Measurements from ENCODE around the gene EFNA1.

DNA sequence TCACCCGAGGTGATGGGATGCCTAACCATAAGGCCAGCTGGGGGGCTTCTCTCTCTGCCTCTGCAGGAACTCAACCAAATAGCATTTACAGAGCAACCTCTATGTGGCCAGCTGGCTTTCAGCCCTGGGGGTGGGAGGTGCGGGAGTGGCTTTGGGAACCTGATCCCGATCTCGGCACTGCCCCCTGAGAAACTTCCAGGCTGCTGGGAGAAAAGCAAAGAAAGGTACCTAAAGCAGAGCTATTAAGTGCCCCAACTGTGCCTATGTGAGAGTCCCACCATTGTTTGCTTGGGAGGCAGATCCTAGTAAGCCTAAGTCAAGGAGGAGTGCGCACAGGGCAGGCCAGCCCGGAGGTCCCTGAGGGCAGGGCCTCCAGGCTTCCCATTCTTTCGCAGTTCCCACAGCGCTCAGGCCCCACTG, 38.4 kb downstream of the EFNA1 start:
- TF ChIP-seq, protein P1, sequence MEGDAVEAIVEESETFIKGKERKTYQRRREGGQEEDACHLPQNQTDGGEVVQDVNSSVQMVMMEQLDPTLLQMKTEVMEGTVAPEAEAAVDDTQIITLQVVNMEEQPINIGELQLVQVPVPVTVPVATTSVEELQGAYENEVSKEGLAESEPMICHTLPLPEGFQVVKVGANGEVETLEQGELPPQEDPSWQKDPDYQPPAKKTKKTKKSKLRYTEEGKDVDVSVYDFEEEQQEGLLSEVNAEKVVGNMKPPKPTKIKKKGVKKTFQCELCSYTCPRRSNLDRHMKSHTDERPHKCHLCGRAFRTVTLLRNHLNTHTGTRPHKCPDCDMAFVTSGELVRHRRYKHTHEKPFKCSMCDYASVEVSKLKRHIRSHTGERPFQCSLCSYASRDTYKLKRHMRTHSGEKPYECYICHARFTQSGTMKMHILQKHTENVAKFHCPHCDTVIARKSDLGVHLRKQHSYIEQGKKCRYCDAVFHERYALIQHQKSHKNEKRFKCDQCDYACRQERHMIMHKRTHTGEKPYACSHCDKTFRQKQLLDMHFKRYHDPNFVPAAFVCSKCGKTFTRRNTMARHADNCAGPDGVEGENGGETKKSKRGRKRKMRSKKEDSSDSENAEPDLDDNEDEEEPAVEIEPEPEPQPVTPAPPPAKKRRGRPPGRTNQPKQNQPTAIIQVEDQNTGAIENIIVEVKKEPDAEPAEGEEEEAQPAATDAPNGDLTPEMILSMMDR (conservative IDR thresholded peaks at IDR 0.05; ENCODE audit: low read depth in 2 of 2) = no peak
- TF ChIP-seq, protein P2, sequence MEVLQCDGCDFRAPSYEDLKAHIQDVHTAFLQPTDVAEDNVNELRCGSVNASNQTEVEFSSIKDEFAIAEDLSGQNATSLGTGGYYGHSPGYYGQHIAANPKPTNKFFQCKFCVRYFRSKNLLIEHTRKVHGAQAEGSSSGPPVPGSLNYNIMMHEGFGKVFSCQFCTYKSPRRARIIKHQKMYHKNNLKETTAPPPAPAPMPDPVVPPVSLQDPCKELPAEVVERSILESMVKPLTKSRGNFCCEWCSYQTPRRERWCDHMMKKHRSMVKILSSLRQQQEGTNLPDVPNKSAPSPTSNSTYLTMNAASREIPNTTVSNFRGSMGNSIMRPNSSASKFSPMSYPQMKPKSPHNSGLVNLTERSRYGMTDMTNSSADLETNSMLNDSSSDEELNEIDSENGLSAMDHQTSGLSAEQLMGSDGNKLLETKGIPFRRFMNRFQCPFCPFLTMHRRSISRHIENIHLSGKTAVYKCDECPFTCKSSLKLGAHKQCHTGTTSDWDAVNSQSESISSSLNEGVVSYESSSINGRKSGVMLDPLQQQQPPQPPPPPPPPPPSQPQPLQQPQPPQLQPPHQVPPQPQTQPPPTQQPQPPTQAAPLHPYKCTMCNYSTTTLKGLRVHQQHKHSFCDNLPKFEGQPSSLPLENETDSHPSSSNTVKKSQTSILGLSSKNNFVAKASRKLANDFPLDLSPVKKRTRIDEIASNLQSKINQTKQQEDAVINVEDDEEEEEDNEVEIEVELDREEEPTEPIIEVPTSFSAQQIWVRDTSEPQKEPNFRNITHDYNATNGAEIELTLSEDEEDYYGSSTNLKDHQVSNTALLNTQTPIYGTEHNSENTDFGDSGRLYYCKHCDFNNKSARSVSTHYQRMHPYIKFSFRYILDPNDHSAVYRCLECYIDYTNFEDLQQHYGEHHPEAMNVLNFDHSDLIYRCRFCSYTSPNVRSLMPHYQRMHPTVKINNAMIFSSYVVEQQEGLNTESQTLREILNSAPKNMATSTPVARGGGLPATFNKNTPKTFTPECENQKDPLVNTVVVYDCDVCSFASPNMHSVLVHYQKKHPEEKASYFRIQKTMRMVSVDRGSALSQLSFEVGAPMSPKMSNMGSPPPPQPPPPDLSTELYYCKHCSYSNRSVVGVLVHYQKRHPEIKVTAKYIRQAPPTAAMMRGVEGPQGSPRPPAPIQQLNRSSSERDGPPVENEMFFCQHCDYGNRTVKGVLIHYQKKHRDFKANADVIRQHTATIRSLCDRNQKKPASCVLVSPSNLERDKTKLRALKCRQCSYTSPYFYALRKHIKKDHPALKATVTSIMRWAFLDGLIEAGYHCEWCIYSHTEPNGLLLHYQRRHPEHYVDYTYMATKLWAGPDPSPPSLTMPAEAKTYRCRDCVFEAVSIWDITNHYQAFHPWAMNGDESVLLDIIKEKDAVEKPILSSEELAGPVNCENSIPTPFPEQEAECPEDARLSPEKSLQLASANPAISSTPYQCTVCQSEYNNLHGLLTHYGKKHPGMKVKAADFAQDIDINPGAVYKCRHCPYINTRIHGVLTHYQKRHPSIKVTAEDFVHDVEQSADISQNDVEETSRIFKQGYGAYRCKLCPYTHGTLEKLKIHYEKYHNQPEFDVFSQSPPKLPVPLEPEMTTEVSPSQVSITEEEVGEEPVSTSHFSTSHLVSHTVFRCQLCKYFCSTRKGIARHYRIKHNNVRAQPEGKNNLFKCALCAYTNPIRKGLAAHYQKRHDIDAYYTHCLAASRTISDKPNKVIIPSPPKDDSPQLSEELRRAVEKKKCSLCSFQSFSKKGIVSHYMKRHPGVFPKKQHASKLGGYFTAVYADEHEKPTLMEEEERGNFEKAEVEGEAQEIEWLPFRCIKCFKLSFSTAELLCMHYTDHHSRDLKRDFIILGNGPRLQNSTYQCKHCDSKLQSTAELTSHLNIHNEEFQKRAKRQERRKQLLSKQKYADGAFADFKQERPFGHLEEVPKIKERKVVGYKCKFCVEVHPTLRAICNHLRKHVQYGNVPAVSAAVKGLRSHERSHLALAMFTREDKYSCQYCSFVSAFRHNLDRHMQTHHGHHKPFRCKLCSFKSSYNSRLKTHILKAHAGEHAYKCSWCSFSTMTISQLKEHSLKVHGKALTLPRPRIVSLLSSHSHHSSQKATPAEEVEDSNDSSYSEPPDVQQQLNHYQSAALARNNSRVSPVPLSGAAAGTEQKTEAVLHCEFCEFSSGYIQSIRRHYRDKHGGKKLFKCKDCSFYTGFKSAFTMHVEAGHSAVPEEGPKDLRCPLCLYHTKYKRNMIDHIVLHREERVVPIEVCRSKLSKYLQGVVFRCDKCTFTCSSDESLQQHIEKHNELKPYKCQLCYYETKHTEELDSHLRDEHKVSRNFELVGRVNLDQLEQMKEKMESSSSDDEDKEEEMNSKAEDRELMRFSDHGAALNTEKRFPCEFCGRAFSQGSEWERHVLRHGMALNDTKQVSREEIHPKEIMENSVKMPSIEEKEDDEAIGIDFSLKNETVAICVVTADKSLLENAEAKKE (CRISPR knock-in tag; IDR thresholded peaks at IDR 0.05) = no peak
- TF ChIP-seq, protein P3, sequence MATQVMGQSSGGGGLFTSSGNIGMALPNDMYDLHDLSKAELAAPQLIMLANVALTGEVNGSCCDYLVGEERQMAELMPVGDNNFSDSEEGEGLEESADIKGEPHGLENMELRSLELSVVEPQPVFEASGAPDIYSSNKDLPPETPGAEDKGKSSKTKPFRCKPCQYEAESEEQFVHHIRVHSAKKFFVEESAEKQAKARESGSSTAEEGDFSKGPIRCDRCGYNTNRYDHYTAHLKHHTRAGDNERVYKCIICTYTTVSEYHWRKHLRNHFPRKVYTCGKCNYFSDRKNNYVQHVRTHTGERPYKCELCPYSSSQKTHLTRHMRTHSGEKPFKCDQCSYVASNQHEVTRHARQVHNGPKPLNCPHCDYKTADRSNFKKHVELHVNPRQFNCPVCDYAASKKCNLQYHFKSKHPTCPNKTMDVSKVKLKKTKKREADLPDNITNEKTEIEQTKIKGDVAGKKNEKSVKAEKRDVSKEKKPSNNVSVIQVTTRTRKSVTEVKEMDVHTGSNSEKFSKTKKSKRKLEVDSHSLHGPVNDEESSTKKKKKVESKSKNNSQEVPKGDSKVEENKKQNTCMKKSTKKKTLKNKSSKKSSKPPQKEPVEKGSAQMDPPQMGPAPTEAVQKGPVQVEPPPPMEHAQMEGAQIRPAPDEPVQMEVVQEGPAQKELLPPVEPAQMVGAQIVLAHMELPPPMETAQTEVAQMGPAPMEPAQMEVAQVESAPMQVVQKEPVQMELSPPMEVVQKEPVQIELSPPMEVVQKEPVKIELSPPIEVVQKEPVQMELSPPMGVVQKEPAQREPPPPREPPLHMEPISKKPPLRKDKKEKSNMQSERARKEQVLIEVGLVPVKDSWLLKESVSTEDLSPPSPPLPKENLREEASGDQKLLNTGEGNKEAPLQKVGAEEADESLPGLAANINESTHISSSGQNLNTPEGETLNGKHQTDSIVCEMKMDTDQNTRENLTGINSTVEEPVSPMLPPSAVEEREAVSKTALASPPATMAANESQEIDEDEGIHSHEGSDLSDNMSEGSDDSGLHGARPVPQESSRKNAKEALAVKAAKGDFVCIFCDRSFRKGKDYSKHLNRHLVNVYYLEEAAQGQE (IDR thresholded peaks at IDR 0.05; ENCODE audit: unreplicated experiment) = no peak
- TF ChIP-seq ZNF331 (CRISPR knock-in tag; IDR thresholded peaks at IDR 0.05; ENCODE audit: low read depth) = no peak
- TF ChIP-seq POLR2AphosphoS5 (IDR thresholded peaks at IDR 0.05; ENCODE audit: low read depth) = no peak
- no peak for TF ChIP-seq NANOG (IDR thresholded peaks at IDR 0.05; ENCODE audit: borderline replicate concordance)
- TF ChIP-seq EZH2 (IDR thresholded peaks at IDR 0.05; ENCODE audit: low read depth, unreplicated experiment) = no peak

Data from GM23338 (cell line).